ENCODE data around the gene ABHD16A.

ABHD16A gene

GRCh38 chr6:31702819-31703716 is at the start of gene ABHD16A:
Gene ABHD16A (minus strand): TSS chr6:31703324. CDS start chr6:31703281, 43 bp downstream.
- TF ChIP-seq CTCF (IDR thresholded peaks at IDR 0.05; ENCODE audit: insufficient read depth, missing control alignments): no peak
- FAIRE-seq (no peak), DNase-seq (ENCODE audit: insufficient read length, low spot score) (peak; percentile 98)

GRCh38 chr6:31752739-31753319 is 49.7 kb upstream of the ABHD16A start:
- no peak for FAIRE-seq
- TF ChIP-seq CTCF (IDR thresholded peaks at IDR 0.05; ENCODE audit: insufficient read depth, missing control alignments): no peak
- DNase-seq (ENCODE audit: insufficient read length, low spot score): no peak

- FAIRE-seq: no peak
- no peak for TF ChIP-seq CTCF (IDR thresholded peaks at IDR 0.05; ENCODE audit: insufficient read depth, missing control alignments)
- no peak for DNase-seq (ENCODE audit: insufficient read length, low spot score)
Measured at GRCh38 chr6:31750411-31751022, 47.4 kb upstream of the ABHD16A start.

GRCh38 chr6:31749301-31750036 is 46.3 kb upstream of the ABHD16A start:
- no peak for FAIRE-seq
- DNase-seq (ENCODE audit: insufficient read length, low spot score): no peak
- no peak for TF ChIP-seq CTCF (IDR thresholded peaks at IDR 0.05; ENCODE audit: insufficient read depth, missing control alignments)

- DNase-seq (ENCODE audit: insufficient read length, low spot score) (peak; percentile 77), FAIRE-seq (no peak)
- TF ChIP-seq CTCF (IDR thresholded peaks at IDR 0.05; ENCODE audit: insufficient read depth, missing control alignments): no peak
Measured at GRCh38 chr6:31744422-31744821, 41.3 kb upstream of the ABHD16A start.

- TF ChIP-seq CTCF (IDR thresholded peaks at IDR 0.05; ENCODE audit: insufficient read depth, missing control alignments): no peak
- DNase-seq (ENCODE audit: insufficient read length, low spot score) (no peak), FAIRE-seq (no peak)
Measured at GRCh38 chr6:31742894-31743293, 39.8 kb upstream of the ABHD16A start.
